ENCODE results near the gene PRUNE2. TPM values are rescaled to one million over a fixed set of nuclear protein-coding genes. Genes with fewer than 3 reads are reported as not detected.
A peak's percentile ranks its signal among the peaks of the same experiment; 100 is the strongest.

Gene PRUNE2
- total RNA-seq, 1 experiment from 2014 or later = 0.59 TPM

GRCh38 chr9:76573905-76574760 is 331.8 kb downstream of the PRUNE2 start:
- Histone ChIP-seq H3K4me2 (ENCODE audit: low read length) (no peak overlapping the region), H4K20me1 (ENCODE audit: insufficient read depth) (no peaks in the 10 kb centered on the region), H3K4me1 (ENCODE audit: control insufficient read depth in 1 of 2, insufficient read depth in 2 of 2, low read length in 2 of 2) (no peaks in the 10 kb centered on the region), H3K9ac (ENCODE audit: low read length) (no peak overlapping the region), H3K9me3 (ENCODE audit: control insufficient read depth in 1 of 2, insufficient read depth in 1 of 2, low read depth in 1 of 2, low read length in 2 of 2) (no peaks in the 10 kb centered on the region), H3K4me3 (replicated peaks in 1 of 2; ENCODE audit: low read depth in 1 of 2, low read length in 2 of 2) (no peak overlapping the region), H2AFZ (ENCODE audit: low read depth, low read length, poor library complexity, severe bottlenecking) (no peak overlapping the region), H3K27me3 (ENCODE audit: insufficient read depth, low read length) (no peaks in the 10 kb centered on the region), H3K27ac (ENCODE audit: low read depth, low read length) (no peak overlapping the region), H3K9me2 (ENCODE audit: insufficient read depth) (no peaks in the 10 kb centered on the region), H3K79me2 (ENCODE audit: insufficient read depth, low read length) (no peaks in the 10 kb centered on the region), H3K36me3 (ENCODE audit: control insufficient read depth in 1 of 2, insufficient read depth in 2 of 2, low read length in 2 of 2) (no peaks in the 10 kb centered on the region)
- RAD21 ChIA-PET (ENCODE audit: low non-redundant PET in 1 of 2, low total read pairs in 2 of 2, uncharacterized antibody in 2 of 2, unreplicated experiment in 2 of 2) = no interaction called here
- POLR2A ChIA-PET = no interaction called here
- no peak for DNase-seq (ENCODE audit: low read depth, low spot score)
- intact Hi-C loops (cut with micrococcal nuclease) = no loop called here
- no TSS peak for BruUV-seq (replicated peaks)
- no peak for TF ChIP-seq ATF3 (IDR thresholded peaks at IDR 0.05)
- TF ChIP-seq POLR2AphosphoS5 (IDR thresholded peaks at IDR 0.05; ENCODE audit: low read depth, low read length) = no peak
- no peak for TF ChIP-seq EZH2phosphoT487 (IDR thresholded peaks at IDR 0.05; ENCODE audit: borderline replicate concordance)
- no peak for TF ChIP-seq CEBPB (IDR thresholded peaks at IDR 0.05; ENCODE audit: low read depth)
- TF ChIP-seq MAX (IDR thresholded peaks at IDR 0.05) = no peak
- no peak for TF ChIP-seq RAD21 (IDR thresholded peaks at IDR 0.05; ENCODE audit: low read depth)
- TF ChIP-seq EGR1 (IDR thresholded peaks at IDR 0.05; ENCODE audit: low read depth) = no peak
- no peak for TF ChIP-seq CTCF (IDR thresholded peaks at IDR 0.05 in 2 of 3, conservative IDR thresholded peaks at IDR 0.05 in 1 of 3; ENCODE audit: borderline replicate concordance in 1 of 3, insufficient read depth in 1 of 3, low read depth in 2 of 3, low read length in 2 of 3)
- TF ChIP-seq TCF7L2 (IDR thresholded peaks at IDR 0.05; ENCODE audit: borderline replicate concordance, extremely low read depth, insufficient read depth, insufficient read length) = no peak
- TF ChIP-seq ZFX (IDR thresholded peaks at IDR 0.05) = no peak
- no peak for TF ChIP-seq ZBTB33 (IDR thresholded peaks at IDR 0.05; ENCODE audit: extremely low read depth, insufficient replicate concordance, low read length)
- TF ChIP-seq YY1 (IDR thresholded peaks at IDR 0.05; ENCODE audit: extremely low read depth, insufficient replicate concordance, low read depth, low read length) = no peak
- TF ChIP-seq EZH2 (IDR thresholded peaks at IDR 0.05) = no peak
- no peak for TF ChIP-seq SP1 (IDR thresholded peaks at IDR 0.05; ENCODE audit: low read depth)
- no peak for TF ChIP-seq REST (IDR thresholded peaks at IDR 0.05; ENCODE audit: low read depth)
- TF ChIP-seq SRF (IDR thresholded peaks at IDR 0.05; ENCODE audit: low read depth) = no peak
- TF ChIP-seq SIN3A (IDR thresholded peaks at IDR 0.05; ENCODE audit: low read depth) = no peak
- no peak for TF ChIP-seq POLR2A (IDR thresholded peaks at IDR 0.05; ENCODE audit: borderline replicate concordance, extremely low read depth, insufficient read depth, insufficient read length)
- CTCF ChIA-PET = no interaction called here
- 0 out of 2 replicates have a peak, but pooled peaks have one; percentile 9 for ATAC-seq

Measured in HCT116 (cell line).